A549 (cell line): Measurements from ENCODE around the gene PRICKLE1. TPM values are rescaled to one million over a fixed set of nuclear protein-coding genes. Genes with fewer than 3 reads are reported as not detected.

Experiments
- ATAC-seq, 2 experiments: fragments of 200-7000 bp in 1 of 2; fragments of >200 bp in 1 of 2; cut with Nextera tagmentation in 1 of 2; cut with Tn5 transposase in 1 of 2; 3 replicates each; pipeline versions ENCODE4 v1.8.0 to v1.9.1; 2018 to 2020; ENCODE audit warnings: mild to moderate bottlenecking in 1 of 2, moderate library complexity in 1 of 2
- CTCF ChIA-PET: fragments of 300-600 bp; sonication (Branson Sonifier 250); formaldehyde crosslinking; extraction: SDS; loops from one replicate; lab custom pipeline; 2021; ENCODE audit warnings: antibody characterized with exemption, inconsistent platforms; lab: Yijun Ruan, JAX
- POLR2A ChIA-PET: fragments of 350-600 bp; formaldehyde crosslinking; extraction: SDS; loops from one replicate; lab custom pipeline; 2021; ENCODE audit warnings: antibody characterized with exemption, inconsistent platforms; lab: Yijun Ruan, JAX
- DNase-seq, 2 experiments: peaks; one replicate each; pipeline versions ENCODE4 v3.0.0 to v3.0.0-alpha.2; 2011 to 2016; ENCODE audit warnings: low read depth in 1 of 2, low spot score in 1 of 2
- FAIRE-seq: peaks from 2 replicates; lab custom pipeline; 2011; peaks lifted over from hg19 to GRCh38; lab: Jason Lieb, UNC
- H3K27ac ChIP-seq, 2 experiments: fragments of >200 bp; sonication (Bioruptor Twin); formaldehyde crosslinking; 3 replicates each; pipeline ENCODE4 v1.5.1; 2016 to 2017
- H3K4me1 ChIP-seq: fragments of >200 bp; sonication (Bioruptor Twin); formaldehyde crosslinking; 3 replicates; pipeline ENCODE4 v1.6.1; 2016
- H3K4me2 ChIP-seq: fragments of >200 bp; sonication (Bioruptor Twin); formaldehyde crosslinking; 3 replicates; pipeline ENCODE4 v1.6.1; 2016
- H3K4me3 ChIP-seq: fragments of >200 bp; sonication (Bioruptor Twin); formaldehyde crosslinking; 3 replicates; pipeline ENCODE4 v1.5.1; 2016
- H3K9me3 ChIP-seq: fragments of >200 bp; sonication (Bioruptor Twin); formaldehyde crosslinking; 3 replicates; pipeline ENCODE4 v1.6.1; 2016
- BCL3 ChIP-seq: fragments of >200 bp; sonication (Bioruptor Twin); formaldehyde crosslinking; IDR thresholded peaks from 3 replicates; pipeline ENCODE4 v1.6.1; 2016
- BHLHE40 ChIP-seq: IDR thresholded peaks from 2 replicates; pipeline ENCODE4 v1.6.1; 2012; ENCODE audit warnings: low read depth, low read length, inconsistent platforms
- CBX8 ChIP-seq: fragments of 200-600 bp; sonication (generic); IDR thresholded peaks from 2 replicates; pipeline ENCODE4 v1.6.1; 2016
- CHD4 ChIP-seq: fragments of 200-600 bp; sonication (generic); IDR thresholded peaks from 2 replicates; pipeline ENCODE4 v1.6.1; 2016; ENCODE audit warnings: antibody characterized with exemption, mild to moderate bottlenecking, borderline replicate concordance
- EHMT2 ChIP-seq: fragments of 200-600 bp; sonication (generic); IDR thresholded peaks from 2 replicates; pipeline ENCODE4 v1.6.1; 2016; ENCODE audit warnings: antibody characterized with exemption, low read depth, mild to moderate bottlenecking, moderate library complexity
- HDAC2 ChIP-seq: fragments of 200-600 bp; sonication (generic); IDR thresholded peaks from 2 replicates; pipeline ENCODE4 v1.6.1; 2016
- HEYL ChIP-seq: fragments of 250-450 bp; sonication (Bioruptor Pico); IDR thresholded peaks from 2 replicates; pipeline ENCODE4 v1.8.0; 2021; ENCODE audit warnings: mild to moderate bottlenecking, moderate library complexity
- HOXB13 ChIP-seq: fragments of 250-450 bp; sonication (Bioruptor Pico); IDR thresholded peaks from 2 replicates; pipeline ENCODE4 v1.5.0; 2020; ENCODE audit warnings: low read depth, mild to moderate bottlenecking, moderate library complexity
- JUN ChIP-seq, 2 experiments: fragments of >200 bp; sonication (Bioruptor Twin); formaldehyde crosslinking; IDR thresholded peaks; 2 replicates in 1 of 2; 3 replicates in 1 of 2; pipeline ENCODE4 v1.6.1; 2016 to 2017
- KDM1A ChIP-seq: fragments of 200-600 bp; sonication (generic); IDR thresholded peaks from 2 replicates; pipeline ENCODE4 v1.6.1; 2016; ENCODE audit warnings: low read depth, mild to moderate bottlenecking
- MAFK ChIP-seq: fragments of 450-650 bp; IDR thresholded peaks from 2 replicates; pipeline ENCODE4 v1.6.1; 2014; ENCODE audit not compliant: partially characterized antibody
- MAZ ChIP-seq: fragments of 150-350 bp; IDR thresholded peaks from 2 replicates; pipeline ENCODE4 v1.6.1; 2014; ENCODE audit warnings: antibody characterized with exemption, low read depth, low read length, borderline replicate concordance
- MYC ChIP-seq: IDR thresholded peaks from 2 replicates; pipeline ENCODE4 v1.6.1; 2012; ENCODE audit warnings: mild to moderate bottlenecking, inconsistent platforms, low read length, improper control_type of control experiment, borderline replicate concordance
- NFE2L2 ChIP-seq: fragments of 150-350 bp; conservative IDR thresholded peaks from 2 replicates; pipeline ENCODE4 v1.6.1; 2014; ENCODE audit warnings: low read length
- NR3C1 ChIP-seq: fragments of >200 bp; sonication (Bioruptor Twin); formaldehyde crosslinking; IDR thresholded peaks from 3 replicates; pipeline ENCODE4 v1.6.1; 2017
- POLR2AphosphoS2 ChIP-seq: conservative IDR thresholded peaks from 2 replicates; pipeline ENCODE4 v1.6.1; 2012; ENCODE audit warnings: low read length, improper control_type of control experiment, inconsistent platforms
- USF2 ChIP-seq: fragments of 450-650 bp; IDR thresholded peaks from 2 replicates; pipeline ENCODE4 v1.6.1; 2014; ENCODE audit warnings: antibody characterized with exemption
- ZFP36 ChIP-seq: fragments of 450-650 bp; IDR thresholded peaks from 2 replicates; pipeline ENCODE4 v1.6.1; 2014; ENCODE audit warnings: borderline replicate concordance; ENCODE audit not compliant: partially characterized antibody
- ZNF302 ChIP-seq: fragments of 250-450 bp; sonication (Bioruptor Pico); IDR thresholded peaks from 2 replicates; pipeline ENCODE4 v1.9.0; 2021; ENCODE audit warnings: inconsistent platforms, mild to moderate bottlenecking, moderate library complexity
- ZSCAN20 ChIP-seq: fragments of 250-450 bp; sonication (Bioruptor Pico); IDR thresholded peaks from 2 replicates; pipeline ENCODE4 v1.8.0; 2022; ENCODE audit warnings: mild to moderate bottlenecking, moderate library complexity
- WGBS: methylation state at CpG from one replicate; pipeline ENCODE4 v1.1.6; 2017; ENCODE audit errors: missing lambda C conversion rate; 5-methylcytosine and 5-hydroxymethylcytosine counted together
- polyA plus RNA-seq, 4 experiments: library from polyadenylated mRNA; depleted of rRNA in 3 of 4; stranded (reverse); fragments of >200 nt; fragmentation: RNase III in 1 of 4; extraction: RNeasy Plus Mini Kit Qiagen cat#74134 plus additional on column Dnase treatment in 1 of 4; gene quantifications; 2 replicates in 3 of 4; 3 replicates in 1 of 4; pipeline ENCODE4 v1.2.3, GENCODE V29; 2011 to 2017

PRICKLE1 gene
- polyA plus RNA-seq, 2 of the 4 experiments (the other 2 are of a cell fraction): 1.5 to 1.8 TPM

- 74% methylated on average over 1 of the region's 1 CpG for WGBS
- Histone ChIP-seq H3K4me2 (peak overlapping the region; percentile 29; the same call in 2 of the 3 replicates), H3K4me3 (no peak overlapping the region), H3K27ac (no peak overlapping the region; a peak in 2 of 6 replicates), H3K9me3 (no peaks in the 10 kb centered on the region), H3K4me1 (no peaks in the 10 kb centered on the region; the same call in 2 of the 3 replicates)
- ATAC-seq (no peak), DNase-seq (no peak), FAIRE-seq (no peak)
- TF ChIP-seq EHMT2 (no peak), MYC (no peak), HDAC2 (no peak), CBX8 (no peak), HOXB13 (no peak)
- POLR2A ChIA-PET: no interaction called here
- CTCF ChIA-PET: no interaction called here
Observed at GRCh38 chr12:42631513-42631912, 42.0 kb upstream of the PRICKLE1 start.

GRCh38 chr12:42630314-42630713 is 40.8 kb upstream of the PRICKLE1 start:
- Histone ChIP-seq H3K4me3 (no peak overlapping the region), H3K4me2 (no peak overlapping the region), H3K27ac (no peak overlapping the region), H3K4me1 (no peaks in the 10 kb centered on the region; the same call in 2 of the 3 replicates), H3K9me3 (peaks cover 3% of the 10 kb centered on the region; the same call in 1 of the 3 replicates)
- WGBS: 63% methylated on average over 1 of the region's 1 CpG
- FAIRE-seq (no peak), ATAC-seq (no peak), DNase-seq (no peak)
- ChIA-PET CTCF (interaction anchor here (1.2 kb wide), 1 partner anchor 9 kb away, joined by 3 read pairs; no protein-coding TSS in a partner anchor), POLR2A (no interaction called here)
- TF ChIP-seq CHD4: no peak
- TF ChIP-seq POLR2AphosphoS2: no peak
- no peak for TF ChIP-seq HDAC2
- TF ChIP-seq BCL3: no peak
- no peak for TF ChIP-seq HEYL (CRISPR knock-in tag)
- no peak for TF ChIP-seq USF2
- TF ChIP-seq HOXB13: no peak
- no peak for TF ChIP-seq ZFP36
- no peak for TF ChIP-seq MAFK
- TF ChIP-seq ZSCAN20 (CRISPR knock-in tag): no peak
- TF ChIP-seq, all 56 proteins: peak for 0

- no peak overlapping the region for H3K27ac ChIP-seq
- H3K9me3 ChIP-seq: peaks cover 3% of the 10 kb centered on the region; the same call in 1 of the 3 replicates
- no peak for FAIRE-seq
- 15% methylated on average over 6 of the region's 6 CpGs for WGBS
- TF ChIP-seq KDM1A: no peak
- no peak for TF ChIP-seq NR3C1
- no peak for TF ChIP-seq MYC
- TF ChIP-seq HDAC2: no peak
- no peak for TF ChIP-seq JUN (IDR thresholded peaks at IDR 0.05)
- TF ChIP-seq ZNF302 (CRISPR knock-in tag): no peak
- TF ChIP-seq NFE2L2: no peak
- TF ChIP-seq BHLHE40: no peak
- TF ChIP-seq MAZ: no peak
- TF ChIP-seq USF2: no peak
- ChIA-PET POLR2A (no interaction called here), CTCF (no interaction called here)
- no peak for ATAC-seq
- H3K4me3 ChIP-seq: no peak overlapping the region
- H3K4me2 ChIP-seq: no peak overlapping the region
- DNase-seq: no peak
- H3K4me1 ChIP-seq: no peaks in the 10 kb centered on the region; the same call in 2 of the 3 replicates
Observed at GRCh38 chr12:42627151-42627550, 37.6 kb upstream of the PRICKLE1 start.
